AG04450 (cell line): ENCODE measurements around the gene ARHGAP1. TPM values are rescaled to one million over a fixed set of nuclear protein-coding genes. Genes with fewer than 3 reads are reported as not detected.

Source experiments
- CTCF ChIA-PET: fragments of 300-600, 350-600 bp; formaldehyde crosslinking; extraction: SDS; loops from one replicate; lab custom pipeline; 2022; ENCODE audit warnings: antibody characterized with exemption, inconsistent platforms; lab: Charles Lee
- POLR2A ChIA-PET: fragments of 350-600 bp; formaldehyde crosslinking; extraction: SDS; loops from one replicate; lab custom pipeline; 2021; ENCODE audit warnings: antibody characterized with exemption, inconsistent platforms; lab: Yijun Ruan, JAX
- DNase-seq: peaks from one replicate; pipeline ENCODE4 v3.0.0-alpha.2; 2011; ENCODE audit warnings: low read depth, low spot score
- H3K27ac ChIP-seq: one replicate; pipeline ENCODE4 v1.5.1; 2012; ENCODE audit warnings: low read depth, low read length, control low read depth
- H3K27me3 ChIP-seq: one replicate; pipeline ENCODE4 v1.6.0; 2012; ENCODE audit warnings: low read length; ENCODE audit not compliant: control insufficient read depth, insufficient read depth
- H3K4me3 ChIP-seq: 2 replicates; pipeline ENCODE4 v1.5.1; 2011; ENCODE audit warnings: mild to moderate bottlenecking, low read depth, low read length, control low read depth
- H3K9me3 ChIP-seq: 2 replicates; pipeline ENCODE4 v1.5.1; 2012; ENCODE audit warnings: low read length; ENCODE audit not compliant: control insufficient read depth, insufficient read depth
- polyA plus RNA-seq: library from polyadenylated mRNA; depleted of rRNA; stranded (reverse); fragments of >200 nt; gene quantifications from 2 replicates; pipeline ENCODE4 v1.2.3, GENCODE V29; 2011
- TF ChIP-seq, protein P1 (sequence below): IDR thresholded peaks from 2 replicates; pipeline ENCODE4 v1.5.1; 2011; ENCODE audit warnings: low read depth, low read length, control low read depth, inconsistent platforms

ARHGAP1 gene
- polyA plus RNA-seq, 1 experiment: 42.4 TPM

DNA sequence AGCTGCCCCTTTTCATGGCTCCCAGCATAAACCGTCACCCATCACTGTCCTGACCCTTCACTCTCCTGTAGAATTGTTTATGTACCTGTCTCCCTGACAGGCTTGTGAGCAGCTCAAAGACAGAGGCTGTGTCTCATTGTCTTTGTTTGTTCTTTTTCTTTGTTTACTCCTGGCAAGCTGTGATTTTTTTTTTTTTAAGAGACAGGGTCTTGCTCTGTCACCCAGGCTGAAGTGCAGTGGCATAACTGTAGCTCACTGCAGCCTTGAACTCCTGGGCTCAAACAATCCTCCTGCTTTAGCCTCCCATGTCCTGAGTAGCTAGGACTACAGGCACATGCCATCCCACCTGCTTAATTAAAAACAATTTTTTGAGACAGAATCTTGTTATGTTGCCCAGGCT lies 9.7 kb downstream of the ARHGAP1 start:
- no peak overlapping the region for H3K4me3 ChIP-seq
- no peaks in the 10 kb centered on the region for H3K9me3 ChIP-seq
- DNase-seq: no peak
- ChIA-PET POLR2A (no interaction called here), CTCF (interaction anchor here (0.6 kb wide), 1 partner anchor 200 kb away, joined by 3 read pairs; no protein-coding TSS in a partner anchor)
- H3K27me3 ChIP-seq: no peaks in the 10 kb centered on the region
- TF ChIP-seq, protein P1, sequence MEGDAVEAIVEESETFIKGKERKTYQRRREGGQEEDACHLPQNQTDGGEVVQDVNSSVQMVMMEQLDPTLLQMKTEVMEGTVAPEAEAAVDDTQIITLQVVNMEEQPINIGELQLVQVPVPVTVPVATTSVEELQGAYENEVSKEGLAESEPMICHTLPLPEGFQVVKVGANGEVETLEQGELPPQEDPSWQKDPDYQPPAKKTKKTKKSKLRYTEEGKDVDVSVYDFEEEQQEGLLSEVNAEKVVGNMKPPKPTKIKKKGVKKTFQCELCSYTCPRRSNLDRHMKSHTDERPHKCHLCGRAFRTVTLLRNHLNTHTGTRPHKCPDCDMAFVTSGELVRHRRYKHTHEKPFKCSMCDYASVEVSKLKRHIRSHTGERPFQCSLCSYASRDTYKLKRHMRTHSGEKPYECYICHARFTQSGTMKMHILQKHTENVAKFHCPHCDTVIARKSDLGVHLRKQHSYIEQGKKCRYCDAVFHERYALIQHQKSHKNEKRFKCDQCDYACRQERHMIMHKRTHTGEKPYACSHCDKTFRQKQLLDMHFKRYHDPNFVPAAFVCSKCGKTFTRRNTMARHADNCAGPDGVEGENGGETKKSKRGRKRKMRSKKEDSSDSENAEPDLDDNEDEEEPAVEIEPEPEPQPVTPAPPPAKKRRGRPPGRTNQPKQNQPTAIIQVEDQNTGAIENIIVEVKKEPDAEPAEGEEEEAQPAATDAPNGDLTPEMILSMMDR: no peak
- no peak overlapping the region for H3K27ac ChIP-seq

GRCh38 chr11:46686886-46687795 lies 13.3 kb downstream of the ARHGAP1 start:
- H3K27me3 ChIP-seq: no peaks in the 10 kb centered on the region
- H3K9me3 ChIP-seq: no peaks in the 10 kb centered on the region
- H3K4me3 ChIP-seq: no peak overlapping the region
- TF ChIP-seq, protein P1: no peak
- ChIA-PET POLR2A (interaction anchor here (0.6 to 2.4 kb wide), 4 partner anchors 9 to 29 kb away, joined by 3 to 8 read pairs (median 4); partner anchors contain the start of genes ARHGAP1 and ZNF408), CTCF (interaction anchor here (1.1 kb wide), 1 partner anchor 15 kb away, joined by 3 read pairs; no protein-coding TSS in a partner anchor)
- peak; percentile 78 for DNase-seq
- peak overlapping the region; percentile 86 for H3K27ac ChIP-seq

GRCh38 chr11:46684367-46684766 lies 16.1 kb downstream of the ARHGAP1 start:
- Histone ChIP-seq H3K27ac (no peak overlapping the region), H3K9me3 (no peaks in the 10 kb centered on the region), H3K27me3 (no peaks in the 10 kb centered on the region), H3K4me3 (no peak overlapping the region)
- DNase-seq: no peak
- CTCF ChIA-PET: interaction anchor here (1.3 kb wide), 1 partner anchor 13 kb away, joined by 3 read pairs; no protein-coding TSS in a partner anchor
- TF ChIP-seq, protein P1: no peak
- POLR2A ChIA-PET: interaction anchor here (0.8 to 1.8 kb wide), 2 partner anchors 8 to 9 kb away, joined by 3 to 7 read pairs; no protein-coding TSS in a partner anchor

DNA sequence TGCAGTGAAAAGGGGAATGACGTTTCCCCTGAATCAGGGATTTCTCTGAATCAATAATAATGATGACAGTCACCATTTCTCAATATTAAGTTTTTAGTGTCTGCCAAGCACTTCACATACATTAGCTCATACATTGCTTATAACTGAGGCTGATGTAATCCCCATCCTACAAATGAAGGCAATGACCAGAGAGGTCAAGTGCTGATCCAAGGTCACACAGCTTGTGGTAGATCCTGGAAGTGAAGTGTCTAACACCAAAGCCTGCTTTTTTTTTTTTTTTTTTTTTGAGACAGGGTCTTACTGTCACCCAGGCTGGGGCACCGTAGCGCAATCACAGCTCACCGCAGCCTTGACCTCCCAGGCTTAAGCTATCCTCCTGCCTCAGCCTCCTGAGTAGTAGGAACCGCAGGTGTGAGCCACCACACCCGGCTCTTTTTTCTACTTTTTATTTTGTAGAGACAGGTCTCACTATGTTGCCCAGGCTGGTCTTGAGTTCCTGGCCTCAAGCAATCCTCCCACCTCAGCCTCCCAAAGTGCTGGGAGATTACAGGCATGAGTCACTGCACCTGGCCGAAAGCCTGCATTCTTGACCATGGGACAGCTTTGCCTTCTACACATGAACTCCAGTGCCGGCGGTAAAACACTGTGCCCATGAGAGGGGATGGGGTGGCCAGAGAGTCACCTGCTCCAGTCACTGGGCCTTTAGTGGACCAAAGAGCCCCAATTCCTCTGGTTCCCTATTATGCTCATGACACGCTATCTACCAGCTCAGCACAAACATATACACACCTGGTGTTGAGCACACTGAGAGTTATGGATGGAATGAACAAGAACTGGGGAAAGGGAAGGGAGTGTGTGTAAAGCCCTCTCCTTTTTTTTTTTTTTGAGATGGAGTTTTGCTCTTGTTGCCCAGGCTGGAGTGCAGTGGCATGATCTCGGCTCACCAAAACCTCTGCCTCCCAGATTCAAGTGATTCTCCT lies 17.4 kb downstream of the ARHGAP1 start:
- TF ChIP-seq, protein P1: no peak
- no peak overlapping the region for H3K27ac ChIP-seq
- ChIA-PET POLR2A (interaction anchor here (0.7 to 1.8 kb wide), 3 partner anchors 8 to 202 kb away, joined by 3 to 7 read pairs (median 4); partner anchors contain the start of genes ARHGAP1 and ZNF408), CTCF (interaction anchor here (0.6 kb wide), 1 partner anchor 36 kb away, joined by 3 read pairs; no protein-coding TSS in a partner anchor)
- DNase-seq: no peak
- no peaks in the 10 kb centered on the region for H3K9me3 ChIP-seq
- no peaks in the 10 kb centered on the region for H3K27me3 ChIP-seq
- H3K4me3 ChIP-seq: no peak overlapping the region
